ENCODE results near the gene DDX52.

DNA sequence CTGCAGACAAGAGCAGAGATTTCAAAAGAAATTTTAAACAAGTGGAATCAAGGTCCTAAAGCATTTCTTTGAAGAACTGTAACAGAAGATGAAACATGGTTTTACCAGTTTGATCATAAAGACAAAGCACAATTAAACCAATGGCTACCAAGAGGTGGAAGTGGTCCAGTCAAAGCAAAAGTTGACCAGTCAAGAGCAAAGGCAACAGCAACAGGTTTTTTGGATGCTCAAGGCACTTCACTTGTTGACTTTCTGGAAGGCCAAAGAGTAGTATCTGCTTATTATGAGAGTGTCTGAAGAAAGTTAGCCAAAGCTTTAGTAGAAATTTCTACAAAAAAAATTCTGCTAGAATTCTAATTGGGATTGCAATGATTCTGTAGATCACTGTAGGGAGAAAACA, 5.3 kb downstream of the DDX52 start:
- TF ChIP-seq EZH2 (IDR thresholded peaks at IDR 0.05; ENCODE audit: insufficient read depth, poor library complexity, severe bottlenecking) (no peak), EZH2phosphoT487 (IDR thresholded peaks at IDR 0.05; ENCODE audit: insufficient read depth, low read depth) (no peak)

Data from GM23248 (cell line).